Urinary bladder (tissue), 4 donors: Measurements from ENCODE around the gene ZFPM1. TPM values are rescaled to one million over a fixed set of nuclear protein-coding genes. Genes with fewer than 3 reads are reported as not detected.

Experiments
- DNase-seq: peaks from one replicate; pipeline ENCODE4 v3.0.0-alpha.2; 2015; ENCODE audit errors: extremely low spot score
- H3K27ac ChIP-seq: one replicate; pipeline ENCODE4 v1.5.1; 2013; ENCODE audit warnings: low read depth, mild to moderate bottlenecking, moderate library complexity
- H3K36me3 ChIP-seq: one replicate; pipeline ENCODE4 v1.6.1; 2013; ENCODE audit warnings: mild to moderate bottlenecking, moderate library complexity; ENCODE audit not compliant: insufficient read depth
- H3K4me1 ChIP-seq: one replicate; pipeline ENCODE4 v1.6.1; 2013; ENCODE audit warnings: mild to moderate bottlenecking, moderate library complexity; ENCODE audit not compliant: insufficient read depth
- H3K4me3 ChIP-seq: one replicate; pipeline ENCODE4 v1.5.1; 2013; ENCODE audit warnings: low read depth, low read length
- WGBS: extraction: QIAGEN DNeasy Blood & Tissue Kit; methylation state at CpG from one replicate; pipeline ENCODE4 v1.1.7; 2013; 5-methylcytosine and 5-hydroxymethylcytosine counted together
- polyA plus RNA-seq: library from polyadenylated mRNA; stranded (reverse); fragments of 200-250 nt; gene quantifications from one replicate; pipeline ENCODE4 v1.2.3, GENCODE V29; 2013
- total RNA-seq: library from RNA; depleted of rRNA; stranded (reverse); fragments of >200 nt; gene quantifications from one replicate; pipeline ENCODE4 v1.2.3, GENCODE V29; 2014
- donor health status: healthy with polysubstance abuse.
- donor health status: healthy.

The ZFPM1 gene
- total and polyA plus RNA-seq, 2 donors = 2.1 to 2.7 TPM

GRCh38 chr16:88536971-88537751 is 84.1 kb downstream of the ZFPM1 start:
- no peak for DNase-seq
- H3K4me3 ChIP-seq = no peak overlapping the region
- H3K4me1 ChIP-seq = peaks cover 2% of the 10 kb centered on the region
- no peaks in the 10 kb centered on the region for H3K36me3 ChIP-seq
- WGBS = 77% methylated on average over 31 of the region's 31 CpGs
- no peak overlapping the region for H3K27ac ChIP-seq

- H3K27ac ChIP-seq = no peak overlapping the region
- H3K4me3 ChIP-seq = no peak overlapping the region
- DNase-seq = no peak
- 83% methylated on average over 4 of the region's 4 CpGs for WGBS
- peaks cover 2% of the 10 kb centered on the region for H3K4me1 ChIP-seq
- H3K36me3 ChIP-seq = no peaks in the 10 kb centered on the region
Observed at GRCh38 chr16:88537859-88538258, 84.8 kb downstream of the ZFPM1 start.

- Histone ChIP-seq H3K36me3 (no peaks in the 10 kb centered on the region), H3K4me3 (no peak overlapping the region), H3K4me1 (peaks cover 2% of the 10 kb centered on the region), H3K27ac (no peak overlapping the region)
- DNase-seq = no peak
- WGBS = 55% methylated on average over 23 of the region's 23 CpGs
Observed at GRCh38 chr16:88538366-88539060, 85.4 kb downstream of the ZFPM1 start.

GRCh38 chr16:88539261-88539651 is 86.2 kb downstream of the ZFPM1 start:
- H3K4me1 ChIP-seq = peaks cover 2% of the 10 kb centered on the region
- H3K36me3 ChIP-seq = no peaks in the 10 kb centered on the region
- H3K27ac ChIP-seq = no peak overlapping the region
- H3K4me3 ChIP-seq = no peak overlapping the region
- WGBS = 61% methylated on average over 12 of the region's 12 CpGs
- DNase-seq = no peak

- 40% methylated on average over 26 of the region's 26 CpGs for WGBS
- Histone ChIP-seq H3K36me3 (no peaks in the 10 kb centered on the region), H3K27ac (no peak overlapping the region), H3K4me3 (no peak overlapping the region), H3K4me1 (peaks cover 2% of the 10 kb centered on the region)
- no peak for DNase-seq
Observed at GRCh38 chr16:88539652-88540345, 86.7 kb downstream of the ZFPM1 start.

- WGBS = 64% methylated on average over 20 of the region's 20 CpGs
- Histone ChIP-seq H3K36me3 (no peaks in the 10 kb centered on the region), H3K4me3 (no peak overlapping the region), H3K4me1 (no peaks in the 10 kb centered on the region), H3K27ac (no peak overlapping the region)
- DNase-seq = no peak
Observed at GRCh38 chr16:88540346-88540977, 87.4 kb downstream of the ZFPM1 start.

GRCh38 chr16:88541831-88542616 is 88.9 kb downstream of the ZFPM1 start:
- Histone ChIP-seq H3K36me3 (no peaks in the 10 kb centered on the region), H3K27ac (no peak overlapping the region), H3K4me1 (no peaks in the 10 kb centered on the region), H3K4me3 (no peak overlapping the region)
- no peak for DNase-seq
- 64% methylated on average over 15 of the region's 15 CpGs for WGBS

GRCh38 chr16:88543230-88543813 is 90.2 kb downstream of the ZFPM1 start:
- Histone ChIP-seq H3K4me3 (no peak overlapping the region), H3K36me3 (no peaks in the 10 kb centered on the region), H3K27ac (no peak overlapping the region), H3K4me1 (no peaks in the 10 kb centered on the region)
- WGBS = 89% methylated on average over 8 of the region's 8 CpGs
- DNase-seq = no peak

- DNase-seq = no peak
- Histone ChIP-seq H3K27ac (no peak overlapping the region), H3K36me3 (no peaks in the 10 kb centered on the region), H3K4me1 (no peaks in the 10 kb centered on the region), H3K4me3 (no peak overlapping the region)
- 54% methylated on average over 7 of the region's 7 CpGs for WGBS
Observed at GRCh38 chr16:88545781-88546180, 92.7 kb downstream of the ZFPM1 start.

- WGBS = 61% methylated on average over 15 of the region's 15 CpGs
- Histone ChIP-seq H3K4me3 (no peak overlapping the region), H3K4me1 (no peaks in the 10 kb centered on the region), H3K36me3 (no peaks in the 10 kb centered on the region), H3K27ac (no peak overlapping the region)
- DNase-seq = no peak
Observed at GRCh38 chr16:88548131-88548874, 95.2 kb downstream of the ZFPM1 start.

GRCh38 chr16:88548985-88549384 is 95.9 kb downstream of the ZFPM1 start:
- no peak overlapping the region for H3K27ac ChIP-seq
- 66% methylated on average over 13 of the region's 13 CpGs for WGBS
- no peak overlapping the region for H3K4me3 ChIP-seq
- no peak for DNase-seq
- H3K36me3 ChIP-seq = no peaks in the 10 kb centered on the region
- H3K4me1 ChIP-seq = no peaks in the 10 kb centered on the region

- no peak overlapping the region for H3K4me3 ChIP-seq
- H3K36me3 ChIP-seq = no peaks in the 10 kb centered on the region
- WGBS = 69% methylated on average over 12 of the region's 12 CpGs
- no peak overlapping the region for H3K27ac ChIP-seq
- H3K4me1 ChIP-seq = no peaks in the 10 kb centered on the region
- no peak for DNase-seq
Observed at GRCh38 chr16:88549671-88550245, 96.7 kb downstream of the ZFPM1 start.
